Measurements from ENCODE around the gene DPP3.

DNA sequence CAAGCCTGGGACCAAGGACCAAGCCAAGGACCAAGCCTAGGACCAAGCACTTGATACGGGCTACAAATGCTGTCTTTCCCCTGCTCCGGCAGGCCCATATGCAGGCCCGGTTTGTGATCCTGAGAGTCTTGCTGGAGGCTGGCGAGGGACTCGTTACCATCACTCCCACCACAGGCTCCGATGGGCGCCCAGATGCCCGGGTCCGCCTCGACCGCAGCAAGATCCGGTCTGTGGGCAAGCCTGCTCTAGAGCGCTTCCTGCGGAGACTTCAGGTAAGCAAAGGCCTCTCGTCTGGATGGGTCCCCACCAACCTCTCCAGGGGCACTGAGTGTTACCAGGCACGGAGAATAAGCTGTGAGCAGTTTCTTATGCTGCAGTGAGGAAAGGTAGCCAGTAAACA lies 17.0 kb downstream of the DPP3 start:
- TF ChIP-seq REST (IDR thresholded peaks at IDR 0.05; ENCODE audit: low read depth) (no peak), YY1 (IDR thresholded peaks at IDR 0.05; ENCODE audit: low read depth) (no peak), TCF12 (IDR thresholded peaks at IDR 0.05; ENCODE audit: low read depth) (no peak), CREB1 (IDR thresholded peaks at IDR 0.05; ENCODE audit: low read depth) (no peak), FOXM1 (IDR thresholded peaks at IDR 0.05; ENCODE audit: borderline replicate concordance, low read depth) (no peak)
- TF ChIP-seq, protein P1, sequence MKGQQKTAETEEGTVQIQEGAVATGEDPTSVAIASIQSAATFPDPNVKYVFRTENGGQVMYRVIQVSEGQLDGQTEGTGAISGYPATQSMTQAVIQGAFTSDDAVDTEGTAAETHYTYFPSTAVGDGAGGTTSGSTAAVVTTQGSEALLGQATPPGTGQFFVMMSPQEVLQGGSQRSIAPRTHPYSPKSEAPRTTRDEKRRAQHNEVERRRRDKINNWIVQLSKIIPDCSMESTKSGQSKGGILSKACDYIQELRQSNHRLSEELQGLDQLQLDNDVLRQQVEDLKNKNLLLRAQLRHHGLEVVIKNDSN (IDR thresholded peaks at IDR 0.05): no peak
